Measurements from ENCODE around the gene RPS27. TPM values are rescaled to one million over a fixed set of nuclear protein-coding genes. Genes with fewer than 3 reads are reported as not detected.
A peak's percentile ranks its signal among the peaks of the same experiment; 100 is the strongest.

RPS27 gene
- total RNA-seq, 1 experiment from 2014 or later, result 3,064 TPM

DNA sequence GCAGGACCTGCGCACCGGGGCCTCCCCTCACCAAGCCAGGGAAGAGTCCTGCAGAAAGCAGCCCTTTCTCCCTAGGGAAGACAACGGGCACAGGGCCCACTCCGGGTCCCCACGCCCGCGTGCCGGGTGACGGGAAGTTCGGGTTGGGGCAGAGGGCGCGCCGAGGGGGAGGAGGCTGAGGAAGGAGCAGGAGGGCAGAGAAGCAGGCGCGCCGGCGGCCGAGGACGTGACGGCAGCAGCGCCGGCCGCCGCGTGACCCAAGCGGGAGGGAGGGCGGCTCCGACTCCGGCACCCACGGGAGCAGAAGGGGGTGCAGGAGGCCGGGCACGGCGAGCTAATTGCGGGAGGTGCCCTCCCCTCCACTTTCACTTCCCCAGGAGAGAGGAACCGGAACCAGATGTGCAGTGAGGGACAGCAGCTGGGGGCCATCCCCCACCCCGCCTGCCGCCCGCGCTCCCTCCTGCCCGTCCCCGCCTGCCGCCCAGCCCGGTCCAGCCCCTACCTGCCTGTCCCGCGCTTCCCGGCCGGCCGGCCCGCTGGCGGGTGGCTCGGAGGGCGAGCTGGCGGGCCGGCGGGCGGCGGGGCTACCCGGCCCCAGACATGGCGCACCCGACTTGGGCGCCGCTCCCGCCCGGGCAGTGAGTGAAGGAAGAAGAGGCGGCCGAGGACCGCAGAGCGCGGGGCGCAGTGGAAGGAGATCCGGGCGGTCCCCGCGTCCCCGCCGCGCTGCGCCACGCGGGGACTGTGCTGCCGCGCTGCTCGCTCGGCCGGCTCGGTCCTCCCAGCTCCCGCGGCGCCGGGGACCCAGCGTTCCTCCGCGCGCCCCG is 44.6 kb upstream of the RPS27 start:
- TF ChIP-seq CTCF (IDR thresholded peaks at IDR 0.05; ENCODE audit: unreplicated experiment), result no peak
- intact Hi-C loops (cut with micrococcal nuclease), result loop anchor here (1.0 to 5.0 kb wide), 4 partner anchors 23 to 149 kb away; partner anchors contain the start of gene RAB13
- no TSS peak for BruUV-seq (replicated peaks)
- H3K9me3 Mint-ChIP-seq (ENCODE audit: unreplicated experiment), result no peaks in the 10 kb centered on the region
- peak; percentile 71 for DNase-seq (ENCODE audit: unreplicated experiment)
- peaks cover 21% of the 10 kb centered on the region for H3K4me1 Mint-ChIP-seq (ENCODE audit: insufficient read depth, unreplicated experiment)
- ChIA-PET POLR2A (interaction anchor here (0.6 to 16.7 kb wide), 24 partner anchors 11 to 275 kb away, joined by 3 to 430 read pairs (median 5); partner anchors contain the start of genes CREB3L4, CRTC2, GATAD2B and INTS3), CTCF (interaction anchor here (0.5 to 5.6 kb wide), 34 partner anchors 12 to 593 kb away, joined by 3 to 60 read pairs (median 5); partner anchors contain the start of genes CREB3L4, CRTC2, GATAD2B and JTB)
- H3K27me3 Mint-ChIP-seq (ENCODE audit: insufficient read depth, unreplicated experiment), result no peaks in the 10 kb centered on the region
- H3K36me3 Mint-ChIP-seq (ENCODE audit: insufficient read depth, unreplicated experiment), result peaks cover 45% of the 10 kb centered on the region
- H3K27ac Mint-ChIP-seq (ENCODE audit: low read depth, unreplicated experiment), result peak overlapping the region; percentile 88
- H3K4me3 Mint-ChIP-seq (ENCODE audit: unreplicated experiment), result peak overlapping the region; percentile 90

GRCh38 chr1:153946622-153947241 is 43.8 kb upstream of the RPS27 start, which contains the start of gene DENND4B:
Gene DENND4B, minus strand, starts transcription at chr1:153946718. Its CDS starts 2,344 bp downstream, at chr1:153944374.
- Mint-ChIP-seq H3K4me1 (ENCODE audit: insufficient read depth, unreplicated experiment) (peaks cover 21% of the 10 kb centered on the region), H3K36me3 (ENCODE audit: insufficient read depth, unreplicated experiment) (peaks cover 44% of the 10 kb centered on the region), H3K9me3 (ENCODE audit: unreplicated experiment) (no peaks in the 10 kb centered on the region), H3K27me3 (ENCODE audit: insufficient read depth, unreplicated experiment) (no peaks in the 10 kb centered on the region), H3K27ac (ENCODE audit: low read depth, unreplicated experiment) (peak within 1 kb of the TSS; percentile 88), H3K4me3 (ENCODE audit: unreplicated experiment) (peak within 1 kb of the TSS; percentile 90)
- intact Hi-C loops (cut with micrococcal nuclease), result loop anchor here (1.0 to 5.0 kb wide), 4 partner anchors 23 to 149 kb away; partner anchors contain the start of gene RAB13
- DNase-seq (ENCODE audit: unreplicated experiment), result peak; percentile 88
- POLR2A ChIA-PET, result interaction anchor here (0.5 to 16.7 kb wide), 22 partner anchors 11 to 275 kb away, joined by 3 to 430 read pairs (median 6); partner anchors contain the start of genes CREB3L4, CRTC2, GATAD2B and INTS3
- CTCF ChIA-PET, result interaction anchor here (0.6 to 5.6 kb wide), 39 partner anchors 12 to 380 kb away, joined by 3 to 60 read pairs (median 5); partner anchors contain the start of genes CREB3L4, CRTC2, GATAD2B and JTB
- no TSS peak for BruUV-seq (replicated peaks)
- TF ChIP-seq CTCF (IDR thresholded peaks at IDR 0.05; ENCODE audit: unreplicated experiment), result peak; percentile 98

GRCh38 chr1:153951183-153951582 is 39.4 kb upstream of the RPS27 start:
- Mint-ChIP-seq H3K27me3 (ENCODE audit: insufficient read depth, unreplicated experiment) (no peaks in the 10 kb centered on the region), H3K27ac (ENCODE audit: low read depth, unreplicated experiment) (no peak overlapping the region), H3K4me1 (ENCODE audit: insufficient read depth, unreplicated experiment) (peaks cover 16% of the 10 kb centered on the region), H3K4me3 (ENCODE audit: unreplicated experiment) (no peak overlapping the region), H3K9me3 (ENCODE audit: unreplicated experiment) (no peaks in the 10 kb centered on the region), H3K36me3 (ENCODE audit: insufficient read depth, unreplicated experiment) (peaks cover 52% of the 10 kb centered on the region)
- ChIA-PET CTCF (interaction anchor here (1.1 kb wide), 1 partner anchor 17 kb away, joined by 3 read pairs; the partner anchor contains the start of gene CREB3L4), POLR2A (interaction anchor here (16.7 kb wide), 1 partner anchor 11 kb away, joined by 430 read pairs; the partner anchor contains the start of genes CREB3L4, CRTC2 and SLC39A1)
- intact Hi-C loops (cut with micrococcal nuclease), result no loop called here
- BruUV-seq (replicated peaks), result no TSS peak
- DNase-seq (ENCODE audit: unreplicated experiment), result no peak
- TF ChIP-seq CTCF (IDR thresholded peaks at IDR 0.05; ENCODE audit: unreplicated experiment), result no peak

Measured in MCF 10A (cell line).